PC-3 (cell line): ENCODE data around the gene SEC24B. TPM values are rescaled to one million over a fixed set of nuclear protein-coding genes. Genes with fewer than 3 reads are reported as not detected.

Source experiments
- ATAC-seq: fragments of 200-7000 bp; cut with Tn5 transposase; 2 replicates; pipeline ENCODE4 v1.9.1; 2020; ENCODE audit warnings: mild to moderate bottlenecking, moderate library complexity
- BruUV-seq: library from RNA; stranded (reverse); fragments of 400-500 nt; replicated peaks from 2 replicates; lab custom pipeline; 2021; lab: Mats Ljungman, UMichigan
- CTCF ChIA-PET: fragments of 300-600 bp; sonication (Branson Sonifier 250); formaldehyde crosslinking; loops from one replicate; lab custom pipeline; 2022; ENCODE audit warnings: antibody characterized with exemption; lab: Charles Lee
- POLR2A ChIA-PET: fragments of 300-600 bp; sonication (Branson Sonifier 250); formaldehyde crosslinking; loops from one replicate; lab custom pipeline; 2022; ENCODE audit warnings: antibody characterized with exemption; ENCODE audit not compliant: unreplicated experiment; lab: Charles Lee
- DNase-seq: peaks from one replicate; pipeline ENCODE4 v3.0.0-alpha.2; 2015
- H2AFZ ChIP-seq: fragments of 300-600 bp; sonication (generic); 2 replicates; pipeline ENCODE4 v1.6.0; 2016; ENCODE audit warnings: antibody characterized with exemption, low read length
- H3F3A ChIP-seq: fragments of 300-600 bp; sonication (generic); one replicate; pipeline ENCODE4 v1.6.0; 2017; ENCODE audit warnings: antibody characterized with exemption, low read length, control low read depth, mild to moderate bottlenecking; ENCODE audit not compliant: unreplicated experiment
- H3K27ac ChIP-seq: fragments of 300-600 bp; sonication (generic); 2 replicates; pipeline ENCODE4 v1.5.1; 2016; ENCODE audit warnings: mild to moderate bottlenecking, low read length
- H3K27me3 ChIP-seq: fragments of 300-600 bp; sonication (generic); 2 replicates; pipeline ENCODE4 v1.6.1; 2016; ENCODE audit warnings: low read length, mixed read lengths
- H3K36me3 ChIP-seq: fragments of 300-600 bp; sonication (generic); 2 replicates; pipeline ENCODE4 v1.6.1; 2016; ENCODE audit warnings: low read depth, mixed run types, low read length, mixed read lengths
- H3K4me1 ChIP-seq: fragments of 300-600 bp; sonication (generic); 2 replicates; pipeline ENCODE4 v1.5.1; 2016; ENCODE audit warnings: low read length; ENCODE audit not compliant: insufficient read depth
- H3K4me2 ChIP-seq: fragments of 300-600 bp; sonication (generic); 2 replicates; pipeline ENCODE4 v1.6.0; 2016; ENCODE audit warnings: low read length
- H3K4me3 ChIP-seq: fragments of 300-600 bp; sonication (generic); 2 replicates; pipeline ENCODE4 v1.5.1; 2016; ENCODE audit warnings: mild to moderate bottlenecking, low read length, mixed read lengths
- H3K79me2 ChIP-seq: fragments of 300-600 bp; sonication (generic); 2 replicates; pipeline ENCODE4 v1.6.1; 2017; ENCODE audit warnings: low read length, mixed read lengths
- H3K9ac ChIP-seq: fragments of 300-600 bp; sonication (generic); 2 replicates; pipeline ENCODE4 v1.6.0; 2016; ENCODE audit warnings: mild to moderate bottlenecking, low read length
- H3K9me2 ChIP-seq: fragments of 300-600 bp; sonication (generic); replicated peaks from 2 replicates; pipeline ENCODE4 v1.6.1; 2016; ENCODE audit warnings: mixed run types, low read length, mixed read lengths
- H3K9me3 ChIP-seq: fragments of 300-600 bp; sonication (generic); 2 replicates; pipeline ENCODE4 v1.6.1; 2016; ENCODE audit warnings: low read length, mixed read lengths
- H4K20me1 ChIP-seq: fragments of 300-600 bp; sonication (generic); 2 replicates; pipeline ENCODE4 v1.6.1; 2016; ENCODE audit warnings: low read length, mixed read lengths
- CTCF ChIP-seq: fragments of 300-600 bp; sonication (generic); conservative IDR thresholded peaks from 2 replicates; pipeline ENCODE4 v1.5.1; 2017; ENCODE audit warnings: antibody characterized with exemption, low read depth, mild to moderate bottlenecking, low read length
- EZH2 ChIP-seq: fragments of 300-600 bp; sonication (generic); IDR thresholded peaks from one replicate; pipeline ENCODE4 v1.6.1; 2017; ENCODE audit warnings: antibody characterized with exemption, mild to moderate bottlenecking, low read length; ENCODE audit not compliant: unreplicated experiment
- EZH2phosphoT487 ChIP-seq: fragments of 300-600 bp; sonication (generic); IDR thresholded peaks from 2 replicates; pipeline ENCODE4 v1.6.1; 2018; ENCODE audit warnings: mild to moderate bottlenecking, antibody characterized with exemption, low read length, borderline replicate concordance
- intact Hi-C: fragments of 100-400 bp; cut with micrococcal nuclease; formaldehyde crosslinking; loops from 2 replicates; pipeline ENCODE4 v1.9.0; 2023
- total RNA-seq: library from RNA; depleted of rRNA; stranded (reverse); fragments of >200 nt; gene quantifications from 2 replicates; pipeline ENCODE4 v1.2.3, GENCODE V29; 2014

Gene SEC24B
- total RNA-seq, 1 experiment from 2014 or later = 11.3 TPM

- no TSS peak for BruUV-seq
- POLR2A ChIA-PET = no interaction called here
- no peaks in the 10 kb centered on the region for H3K79me2 ChIP-seq
- TF ChIP-seq CTCF (no peak), EZH2phosphoT487 (no peak), EZH2 (no peak)
- no peak overlapping the region for H3K27ac ChIP-seq
- ATAC-seq (no peak), DNase-seq (no peak)
- H3K27me3 ChIP-seq = peaks cover 24% of the 10 kb centered on the region
- H3K4me3 ChIP-seq = no peak overlapping the region
- no peaks in the 10 kb centered on the region for H4K20me1 ChIP-seq
- no peaks in the 10 kb centered on the region for H3K9me2 ChIP-seq
- no peak overlapping the region for H2AFZ ChIP-seq
- H3F3A ChIP-seq = no peaks in the 10 kb centered on the region
- H3K4me1 ChIP-seq = no peaks in the 10 kb centered on the region
- CTCF ChIA-PET = no interaction called here
- no peaks in the 10 kb centered on the region for H3K36me3 ChIP-seq
- H3K9me3 ChIP-seq = no peaks in the 10 kb centered on the region
- H3K4me2 ChIP-seq = no peak overlapping the region
- intact Hi-C loops = no loop called here
- no peak overlapping the region for H3K9ac ChIP-seq
Observed at GRCh38 chr4:109385260-109385659, 48.4 kb upstream of the SEC24B start.

- no peak for ATAC-seq
- no peaks in the 10 kb centered on the region for H4K20me1 ChIP-seq
- ChIA-PET CTCF (no interaction called here), POLR2A (no interaction called here)
- H3K36me3 ChIP-seq = no peaks in the 10 kb centered on the region
- no peaks in the 10 kb centered on the region for H3F3A ChIP-seq
- no peak overlapping the region for H3K27ac ChIP-seq
- H3K9ac ChIP-seq = no peak overlapping the region
- peaks cover 14% of the 10 kb centered on the region for H3K27me3 ChIP-seq
- H2AFZ ChIP-seq = no peak overlapping the region
- no peaks in the 10 kb centered on the region for H3K4me1 ChIP-seq
- TF ChIP-seq EZH2 (no peak), CTCF (no peak), EZH2phosphoT487 (no peak)
- no peak for DNase-seq
- BruUV-seq = no TSS peak
- intact Hi-C loops = no loop called here
- H3K9me3 ChIP-seq = no peaks in the 10 kb centered on the region
- H3K4me2 ChIP-seq = no peak overlapping the region
- H3K9me2 ChIP-seq = no peaks in the 10 kb centered on the region
- no peaks in the 10 kb centered on the region for H3K79me2 ChIP-seq
- H3K4me3 ChIP-seq = no peak overlapping the region
Observed at GRCh38 chr4:109389369-109390114, 44.1 kb upstream of the SEC24B start.

GRCh38 chr4:109390115-109390768, 43.4 kb upstream of the SEC24B start:
- TF ChIP-seq EZH2phosphoT487 = no peak
- no peak for TF ChIP-seq CTCF
- no peak for TF ChIP-seq EZH2
- ATAC-seq (no peak), DNase-seq (no peak)
- Histone ChIP-seq H3K9me2 (no peaks in the 10 kb centered on the region), H3K36me3 (no peaks in the 10 kb centered on the region), H3K9me3 (no peaks in the 10 kb centered on the region), H3K27ac (no peak overlapping the region), H3K4me3 (no peak overlapping the region), H2AFZ (no peak overlapping the region), H3K79me2 (no peaks in the 10 kb centered on the region), H3K4me2 (no peak overlapping the region), H4K20me1 (no peaks in the 10 kb centered on the region), H3K9ac (no peak overlapping the region), H3K27me3 (peaks cover 14% of the 10 kb centered on the region), H3F3A (no peaks in the 10 kb centered on the region), H3K4me1 (no peaks in the 10 kb centered on the region)
- ChIA-PET CTCF (no interaction called here), POLR2A (no interaction called here)
- intact Hi-C loops = no loop called here
- BruUV-seq = no TSS peak
